HG02610 (cell line): ENCODE measurements around the gene MYB.
"Not testable (repeated sequence)": the region's sequence is repeated elsewhere in the genome, so short reads cannot be mapped to it uniquely, and the experiment has no call there.

ENCODE experiments used
- ATAC-seq: cut with Tn5 transposase; IDR thresholded peaks from one replicate; pipeline ENCODE4 v1.9.1; 2021; ENCODE audit warnings: mild to moderate bottlenecking, moderate library complexity; ENCODE audit not compliant: unreplicated experiment

MYB gene

GRCh38 chr6:135246412-135247012 is 65.4 kb downstream of the MYB start:
- not testable (repeated sequence) for ATAC-seq

DNA sequence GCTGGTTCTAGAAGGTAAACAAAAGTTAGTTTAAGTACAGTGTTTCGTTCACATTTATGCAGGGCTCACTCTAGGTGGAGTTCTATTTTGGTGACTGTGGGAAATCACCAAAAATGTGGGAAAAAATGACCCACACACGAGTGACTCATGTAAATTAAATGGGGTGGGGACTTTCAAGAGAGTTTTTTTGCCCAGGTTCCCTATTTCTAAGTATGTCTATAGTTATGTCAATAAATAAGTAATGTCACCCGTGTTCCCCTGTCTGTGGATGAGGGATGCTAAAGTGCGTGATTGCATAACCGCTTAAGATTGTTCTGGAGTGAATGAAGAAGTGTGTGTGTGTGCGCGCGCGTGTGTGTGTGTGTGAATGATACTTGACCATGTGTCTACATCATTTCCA is 69.1 kb downstream of the MYB start:
- peak; percentile 49 for ATAC-seq

DNA sequence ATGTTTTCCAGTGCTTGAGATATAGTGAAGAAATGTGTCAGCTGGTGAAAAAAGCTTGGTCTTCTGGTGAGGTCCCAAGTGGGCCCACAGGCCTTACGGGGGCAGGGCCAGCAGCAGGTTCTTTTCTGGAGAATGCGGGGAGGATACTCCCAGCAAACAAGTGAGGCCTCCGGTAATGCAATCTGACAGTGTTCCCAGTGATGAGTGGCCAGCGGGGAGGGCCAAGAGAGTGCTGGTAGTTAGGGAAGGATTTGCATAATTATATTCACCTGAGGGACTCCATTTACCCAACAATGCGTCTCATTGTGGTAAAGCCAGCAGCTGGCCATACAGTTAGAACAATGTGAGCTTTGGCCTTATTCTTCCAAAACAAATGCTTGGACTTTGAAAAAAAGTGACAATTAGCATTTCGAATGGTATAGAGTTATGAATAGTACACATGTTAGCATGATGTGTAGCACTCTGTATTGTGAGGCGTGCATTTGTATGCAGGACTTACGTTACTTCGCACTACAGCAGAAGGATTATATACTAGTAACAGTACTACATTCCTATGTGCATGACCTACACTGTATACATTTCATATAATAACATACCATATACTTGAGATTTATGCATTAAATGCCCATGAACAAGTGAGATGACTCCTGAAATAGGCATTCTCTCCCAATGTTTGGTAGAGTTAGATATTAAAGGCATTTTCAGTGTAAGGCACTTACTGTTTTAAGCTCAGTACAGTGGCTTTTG is 69.8 kb downstream of the MYB start:
- peak; percentile 14 for ATAC-seq

GRCh38 chr6:135251498-135252441 is 70.7 kb downstream of the MYB start:
- no peak for ATAC-seq

GRCh38 chr6:135254471-135254870 is 73.4 kb downstream of the MYB start:
- no peak for ATAC-seq

DNA sequence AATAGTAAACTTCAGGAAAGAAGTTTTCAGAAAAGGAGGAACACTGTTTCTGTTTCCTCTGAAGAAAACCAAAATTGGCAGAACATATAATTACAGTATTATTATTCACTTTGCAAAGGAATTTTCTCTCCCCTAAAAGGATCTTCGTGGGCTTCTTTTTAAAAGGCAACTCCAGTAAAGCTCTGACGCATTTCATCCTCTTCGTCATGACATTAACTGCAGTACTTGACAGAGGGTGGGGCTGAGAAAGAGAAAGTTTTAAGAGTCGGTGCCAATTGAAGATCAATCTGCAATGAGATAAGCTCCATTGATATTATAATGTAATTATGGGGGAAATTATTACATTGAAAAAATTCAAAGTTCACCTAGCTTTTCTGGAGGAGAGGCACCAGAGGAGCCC is 75.8 kb downstream of the MYB start:
- ATAC-seq, result no peak

DNA sequence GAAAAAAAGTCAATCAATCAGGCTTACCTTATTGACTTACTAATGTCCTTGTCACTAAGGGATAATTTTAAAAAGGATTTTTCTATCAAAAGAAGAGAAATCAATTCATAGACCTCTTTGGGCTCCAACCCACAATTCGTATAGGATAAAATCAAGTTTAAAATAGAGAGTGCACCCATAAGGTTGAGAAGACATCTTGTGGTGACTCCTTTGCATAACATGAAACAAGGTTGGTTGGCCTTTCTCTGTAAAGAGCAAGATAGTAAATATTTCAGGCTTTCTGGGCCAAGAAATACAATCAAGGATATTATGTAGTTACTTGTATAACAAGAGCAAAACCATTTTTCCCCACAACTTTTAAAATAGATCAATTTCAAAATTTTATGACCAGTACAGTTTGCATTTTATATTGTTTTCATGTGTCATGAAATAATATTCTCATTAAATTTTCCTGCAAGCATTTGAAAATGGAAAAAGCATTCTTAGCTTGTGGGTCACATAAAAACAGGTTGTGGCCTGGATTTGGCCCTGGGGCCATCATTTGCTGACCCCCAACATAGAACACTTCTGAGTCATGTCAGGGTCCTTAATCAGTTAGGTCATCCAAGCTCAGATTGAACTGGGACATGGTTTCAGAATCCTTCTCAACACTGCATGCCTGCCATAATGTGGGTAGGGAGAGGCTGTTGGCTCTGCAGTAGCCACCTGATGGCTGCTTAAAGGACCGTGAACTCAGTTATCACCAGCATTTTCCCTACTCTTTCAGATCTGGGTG is 76.7 kb downstream of the MYB start:
- no peak for ATAC-seq

- no peak for ATAC-seq
These were observed 77.9 kb downstream of the MYB start for GRCh38 chr6:135258970-135259369.

DNA sequence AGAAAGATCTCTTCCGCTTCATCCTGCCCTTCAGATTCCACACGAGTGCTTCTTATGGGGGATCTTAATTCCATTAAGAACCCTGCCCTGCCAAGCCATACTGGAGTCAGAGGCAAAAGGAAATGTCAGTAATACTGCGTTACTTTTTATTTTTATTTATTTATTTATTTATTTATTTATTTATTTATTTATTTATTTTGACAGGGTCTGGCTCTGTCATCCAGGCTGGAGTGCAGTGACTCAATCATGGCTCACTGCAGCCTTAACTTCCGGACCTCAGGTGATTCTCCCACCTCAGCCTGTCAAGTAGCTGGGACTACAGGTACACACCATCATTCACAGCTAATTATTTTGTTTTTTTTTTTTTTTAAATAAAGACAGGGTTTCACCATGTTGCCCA is 79.5 kb downstream of the MYB start:
- ATAC-seq, result no peak

DNA sequence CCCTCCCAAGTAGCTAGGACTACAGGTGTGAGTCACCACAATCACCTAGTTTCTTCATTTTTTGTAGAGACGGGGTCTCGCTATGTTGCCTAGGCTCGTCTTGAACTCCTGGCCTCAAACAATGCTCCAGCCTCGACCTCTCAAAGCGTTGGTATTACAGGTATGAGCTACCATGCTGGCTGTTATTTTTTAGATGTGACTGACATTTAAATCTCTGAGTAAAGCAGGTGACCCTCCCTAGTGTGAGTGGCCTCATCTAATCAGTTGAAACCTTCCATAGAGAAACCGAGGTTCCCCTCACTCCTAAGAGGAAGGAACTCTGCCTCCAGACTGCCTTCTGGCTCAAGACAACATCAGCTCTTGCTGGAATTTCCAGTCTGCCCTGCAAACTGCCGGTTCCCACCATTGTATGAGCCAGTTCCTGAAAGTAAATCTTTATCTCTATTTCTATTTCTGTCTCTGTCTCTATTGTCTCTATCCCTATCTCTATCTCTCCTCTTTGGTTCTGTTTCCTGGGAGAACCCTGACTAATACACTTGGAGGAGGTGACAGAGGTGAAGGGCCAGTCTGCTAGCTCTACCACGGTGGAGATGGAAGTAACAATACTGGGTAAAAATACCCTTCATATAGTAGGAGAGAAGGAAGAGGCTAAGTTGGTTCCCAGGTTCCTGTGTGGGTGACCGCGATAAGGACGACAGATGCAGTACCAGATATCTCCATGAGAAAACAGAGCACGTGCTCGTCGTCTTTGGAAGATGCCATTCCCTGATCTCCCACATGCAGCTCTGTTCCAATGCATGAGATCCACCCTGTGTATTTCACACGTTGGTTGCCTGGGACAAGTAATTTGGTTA is 81.0 kb downstream of the MYB start:
- no peak for ATAC-seq

DNA sequence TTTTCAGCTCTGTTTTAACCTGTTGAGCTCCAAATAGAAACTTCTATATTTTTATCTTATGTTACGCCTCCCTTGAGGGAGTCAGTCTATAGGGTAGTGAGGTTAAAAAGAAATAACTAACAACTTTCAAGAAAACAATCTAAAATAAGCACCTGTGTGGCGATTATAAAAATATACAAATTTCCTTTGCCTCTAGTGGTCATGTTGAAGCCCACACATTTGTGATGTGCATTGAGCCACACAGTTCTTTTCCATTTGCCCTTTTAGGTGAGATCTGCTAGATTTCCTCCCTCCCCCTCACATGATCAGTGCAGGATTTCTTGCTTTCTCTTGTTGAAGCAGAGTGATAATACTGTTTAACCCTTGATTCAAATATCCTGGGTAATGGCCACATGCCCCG is 84.2 kb downstream of the MYB start:
- ATAC-seq, result no peak

GRCh38 chr6:135266675-135267074 is 85.6 kb downstream of the MYB start:
- no peak for ATAC-seq

DNA sequence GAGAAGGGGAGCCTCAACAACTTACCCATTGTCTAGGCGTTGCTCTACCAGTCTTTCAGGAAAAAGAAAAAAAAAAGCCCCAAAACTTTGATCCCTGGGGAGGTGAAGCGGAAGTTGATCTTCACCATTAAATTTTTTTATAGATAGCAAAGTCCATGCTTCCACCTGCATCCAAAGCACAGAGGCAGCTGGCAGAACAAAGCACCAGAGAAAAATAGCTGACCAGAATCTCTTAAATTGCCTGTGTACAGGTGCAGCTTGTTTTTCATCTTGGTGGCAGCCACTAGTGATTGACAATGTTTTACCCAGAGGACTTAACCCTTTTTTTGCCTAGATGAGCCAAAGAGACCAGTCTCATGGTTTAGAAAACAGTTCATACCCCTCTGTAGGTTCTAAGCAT is 86.0 kb downstream of the MYB start:
- no peak for ATAC-seq

- no peak for ATAC-seq
These were observed 87.2 kb downstream of the MYB start for GRCh38 chr6:135268263-135268662.

- no peak for ATAC-seq
These were observed 87.6 kb downstream of the MYB start for GRCh38 chr6:135268740-135269139.
